Fibroblast of skin of left biceps (primary cell): Measurements from ENCODE around the gene EFCAB9.

Experiments used
- DNase-seq, 2 experiments: peaks; one replicate each; pipeline ENCODE4 v3.0.0-alpha.2; 2013; ENCODE audit warnings: low read depth in 2 of 2

EFCAB9 gene

DNA sequence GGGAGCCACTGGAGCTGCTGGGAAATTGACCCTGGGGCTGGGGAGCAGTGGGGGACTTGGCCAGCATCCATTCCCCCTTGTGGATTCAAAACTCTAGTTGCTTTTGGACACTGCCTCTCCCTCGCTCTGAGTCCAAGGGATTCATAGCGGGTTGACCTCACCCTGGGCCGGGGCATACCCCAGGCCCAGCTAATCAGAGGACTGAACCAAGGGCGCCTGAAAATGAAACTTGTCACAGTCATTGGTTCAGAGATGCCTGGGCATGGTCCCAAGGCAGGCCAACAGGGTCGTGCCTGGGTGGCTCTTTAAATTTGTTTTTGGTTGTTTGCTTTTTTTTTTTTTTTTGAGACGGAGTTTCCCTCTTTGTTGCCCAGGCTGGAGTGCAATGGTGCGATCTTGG is 28.5 kb upstream of the EFCAB9 start:
- DNase-seq: no peak

DNA sequence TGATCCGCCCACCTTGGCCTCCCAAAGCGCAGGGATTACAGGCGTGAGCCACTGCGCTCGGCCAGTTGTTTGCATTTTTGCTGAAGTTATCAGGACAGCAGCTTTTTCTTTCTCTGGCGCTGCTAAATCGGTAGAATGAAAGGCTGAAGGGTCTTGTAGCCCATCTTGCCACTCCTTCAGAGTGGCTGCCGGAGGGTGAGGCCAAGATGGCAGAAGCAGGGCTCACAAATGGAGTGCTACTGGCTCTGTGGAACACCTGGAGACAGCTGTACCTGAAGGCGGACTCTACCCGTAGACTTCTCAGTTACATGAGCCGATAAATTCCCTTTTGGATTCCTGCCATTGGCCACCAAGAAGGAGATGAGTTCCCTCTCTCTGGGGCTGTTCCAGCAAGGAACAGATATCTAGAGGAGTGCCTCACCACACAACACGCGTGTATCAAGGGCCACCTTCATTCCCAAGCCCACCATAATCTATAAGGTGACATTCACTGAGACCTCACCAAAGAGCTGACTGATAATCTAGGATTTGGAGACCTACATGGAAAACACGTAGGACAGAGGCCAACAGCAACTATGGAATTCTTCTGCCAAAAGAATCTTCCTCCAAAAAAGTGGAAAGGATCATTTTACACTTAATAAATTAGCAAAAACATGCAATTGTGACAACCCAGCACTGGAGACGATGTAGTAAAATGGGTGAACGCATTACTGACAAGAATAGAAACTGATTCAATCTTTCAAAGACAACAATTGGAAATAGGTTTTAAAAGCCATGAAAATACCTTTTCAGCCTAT is 27.7 kb upstream of the EFCAB9 start:
- peak in 1 of 2 experiments; percentile 5 for DNase-seq

DNA sequence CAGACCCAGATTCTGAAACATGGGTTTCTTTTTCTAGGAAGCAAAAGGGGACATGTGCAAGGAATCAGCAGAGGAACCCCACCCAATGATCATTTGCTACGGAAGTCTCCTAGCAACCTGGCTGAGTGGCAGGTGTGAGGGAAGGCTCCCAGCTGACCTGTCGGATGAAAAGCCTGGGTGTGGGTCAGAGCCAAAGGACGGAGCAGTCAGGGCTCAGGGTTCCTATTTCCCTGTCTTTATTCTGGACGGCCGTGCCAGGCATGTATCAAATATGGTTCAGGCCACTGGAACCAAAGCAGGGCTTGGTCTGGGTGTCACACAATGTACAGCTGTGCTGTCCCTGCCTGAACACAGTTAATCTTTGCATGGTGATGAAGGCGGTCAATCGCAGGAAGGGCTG is 26.1 kb upstream of the EFCAB9 start:
- no peak for DNase-seq

DNA sequence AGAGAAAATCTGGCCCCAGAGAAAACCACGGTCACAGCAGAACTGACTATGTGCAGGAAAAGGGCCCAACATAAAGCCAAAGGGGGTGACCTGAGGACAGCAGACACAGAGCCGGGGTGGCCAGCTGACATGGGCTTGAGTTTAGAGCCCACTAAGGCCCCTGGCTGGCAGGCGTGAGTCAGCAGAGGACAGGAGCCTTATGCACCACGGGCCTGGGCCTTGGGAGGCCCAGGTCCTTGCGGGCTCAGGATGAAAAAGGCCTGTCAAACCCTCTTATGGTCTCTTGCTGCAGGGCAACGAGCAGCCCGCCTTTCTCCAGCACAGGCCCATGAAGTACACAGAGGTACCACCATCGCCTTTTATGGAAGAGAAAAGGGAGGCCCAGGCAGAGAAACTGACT is 25.7 kb upstream of the EFCAB9 start:
- no peak for DNase-seq

DNA sequence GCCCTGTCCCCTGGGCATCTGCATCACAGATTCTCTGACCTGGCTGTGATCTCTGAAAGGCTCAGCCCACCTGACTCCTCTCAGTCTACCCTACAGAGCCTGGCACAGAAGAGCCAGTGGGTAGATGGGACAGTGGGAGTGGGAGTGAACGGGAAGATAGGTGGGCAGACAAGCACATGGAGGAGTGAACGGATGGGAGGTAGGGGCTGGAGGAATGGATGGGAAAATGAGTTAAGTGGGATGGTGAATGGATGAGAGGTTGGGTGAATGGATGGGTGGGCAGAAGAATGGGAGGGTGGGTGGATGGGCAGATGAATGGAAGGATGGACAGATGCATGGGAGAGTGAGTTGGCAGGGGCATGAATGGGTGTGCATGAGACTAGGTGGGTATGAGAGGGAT is 24.8 kb upstream of the EFCAB9 start:
- no peak for DNase-seq

DNA sequence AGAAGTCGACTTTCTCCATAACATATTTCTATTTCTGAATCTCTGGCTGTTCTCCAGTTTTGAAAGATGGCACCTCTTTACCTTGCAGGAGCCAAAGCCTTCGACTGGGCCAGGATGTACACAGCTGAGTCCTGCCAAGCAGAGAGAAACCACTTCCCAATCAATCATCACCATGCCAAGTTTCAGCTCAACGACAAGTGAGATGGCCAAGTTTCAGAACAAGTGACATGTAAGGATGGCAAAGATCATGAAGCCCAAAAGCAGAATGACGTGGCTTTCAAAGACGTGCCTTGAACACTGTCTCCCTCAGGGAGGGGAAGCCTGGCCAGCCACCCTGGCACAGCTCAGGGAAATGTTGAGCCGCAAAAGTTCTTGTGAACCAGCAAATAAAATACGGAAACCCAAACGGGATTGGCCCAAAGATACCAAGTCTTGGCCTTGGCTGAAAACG is 23.7 kb upstream of the EFCAB9 start:
- no peak for DNase-seq

DNA sequence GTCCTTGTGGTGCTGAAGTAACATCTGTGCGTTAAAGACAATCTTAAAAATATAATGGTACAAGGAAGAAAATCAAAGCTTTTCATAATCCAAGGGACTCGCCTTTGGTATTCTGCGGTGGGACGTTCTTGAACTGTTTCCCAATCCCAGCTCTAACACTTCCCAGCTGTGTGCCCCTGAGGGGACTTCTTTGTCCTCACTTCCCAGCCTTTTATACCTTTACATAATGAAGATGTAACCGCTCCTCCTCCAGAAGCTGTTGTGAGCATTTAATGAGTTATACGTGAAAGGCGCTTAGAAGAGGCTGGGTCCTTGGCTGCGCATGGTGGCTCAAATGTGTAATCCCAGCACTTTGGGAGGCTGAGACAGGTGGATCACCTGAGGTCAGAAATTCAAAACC is 22.9 kb upstream of the EFCAB9 start:
- no peak for DNase-seq

DNA sequence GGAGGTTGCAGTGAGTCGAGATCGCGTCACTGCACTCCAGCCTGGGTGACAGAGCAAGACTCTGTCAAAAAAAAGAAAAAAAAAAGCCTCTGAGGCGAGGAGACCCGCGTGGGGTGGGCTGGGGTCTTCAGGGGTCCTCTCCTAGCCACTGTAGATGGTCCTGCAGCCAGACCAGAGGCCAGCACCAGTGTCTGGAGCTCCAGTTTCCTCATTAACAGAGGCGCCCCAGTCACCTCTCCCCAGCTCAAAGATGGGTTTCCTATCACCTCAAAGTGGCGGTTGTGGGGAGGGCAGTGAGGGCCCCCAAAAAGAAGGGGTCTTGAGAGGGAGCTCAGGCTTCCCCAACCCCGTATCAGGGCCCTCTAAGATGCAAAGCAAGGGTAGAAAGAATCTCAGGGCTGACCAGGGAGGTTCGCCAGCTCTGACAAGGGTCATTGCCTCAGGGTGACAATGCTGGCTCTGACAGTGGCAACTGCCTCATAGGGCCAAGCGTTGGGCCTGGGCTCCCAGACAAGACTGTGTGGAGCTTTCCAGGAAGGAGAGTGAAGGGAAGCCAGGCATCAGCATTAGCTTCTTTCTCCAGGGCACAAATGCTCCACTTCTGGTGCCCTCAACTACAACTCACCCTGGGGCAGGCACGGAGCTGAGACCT is 20.9 kb upstream of the EFCAB9 start:
- DNase-seq: no peak

DNA sequence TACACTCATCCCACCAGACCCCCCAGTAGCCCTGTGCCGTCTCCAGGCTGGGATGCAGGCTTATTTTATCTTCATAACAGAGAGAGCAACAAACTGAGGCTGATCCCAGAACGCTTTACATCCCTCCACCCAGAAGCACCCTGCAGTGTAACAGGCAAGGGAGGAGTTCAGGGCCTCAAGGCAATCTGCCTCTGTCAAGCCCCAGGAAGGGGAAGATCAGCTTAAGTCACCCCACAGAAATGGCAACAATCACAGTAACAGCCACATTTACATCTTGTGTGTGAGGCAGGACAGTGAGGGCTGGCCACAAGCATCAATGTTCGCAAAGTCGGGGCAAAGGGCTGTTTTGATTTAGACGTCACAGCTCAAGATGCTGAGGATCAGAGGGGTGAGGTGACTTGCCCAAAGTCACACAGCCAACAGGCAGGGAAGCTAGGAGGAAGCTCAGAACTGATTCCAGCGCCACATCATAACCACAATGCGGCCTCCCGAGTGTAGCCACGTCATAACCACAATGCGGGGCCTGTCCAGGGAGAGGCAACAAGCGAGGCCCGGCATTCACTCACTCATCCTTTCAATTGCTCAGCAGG is 20.3 kb upstream of the EFCAB9 start:
- peak in 1 of 2 experiments; percentile 11 for DNase-seq

DNA sequence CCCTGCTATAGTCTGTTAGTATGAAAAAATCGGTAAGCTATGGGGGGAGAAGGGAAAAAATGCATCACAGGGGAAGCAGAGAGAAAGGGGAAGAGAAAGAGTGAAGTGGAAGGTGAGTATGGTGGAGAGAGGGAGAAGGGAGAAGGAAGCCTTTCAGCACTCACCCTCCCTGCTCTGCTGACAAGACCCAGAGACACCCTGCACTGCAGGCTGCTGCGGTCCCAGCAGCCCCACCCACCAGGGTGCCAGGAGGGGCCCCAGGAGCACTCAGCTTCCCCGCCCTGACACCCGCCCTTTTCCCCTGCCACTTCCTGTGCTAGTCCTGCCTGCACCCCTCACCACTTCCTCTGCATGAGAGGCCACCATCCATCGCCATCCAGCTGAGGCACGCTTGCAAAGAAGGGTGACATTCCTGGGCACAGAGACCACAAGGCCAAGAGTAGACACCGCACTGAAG is 18.7 kb upstream of the EFCAB9 start:
- DNase-seq: no peak

DNA sequence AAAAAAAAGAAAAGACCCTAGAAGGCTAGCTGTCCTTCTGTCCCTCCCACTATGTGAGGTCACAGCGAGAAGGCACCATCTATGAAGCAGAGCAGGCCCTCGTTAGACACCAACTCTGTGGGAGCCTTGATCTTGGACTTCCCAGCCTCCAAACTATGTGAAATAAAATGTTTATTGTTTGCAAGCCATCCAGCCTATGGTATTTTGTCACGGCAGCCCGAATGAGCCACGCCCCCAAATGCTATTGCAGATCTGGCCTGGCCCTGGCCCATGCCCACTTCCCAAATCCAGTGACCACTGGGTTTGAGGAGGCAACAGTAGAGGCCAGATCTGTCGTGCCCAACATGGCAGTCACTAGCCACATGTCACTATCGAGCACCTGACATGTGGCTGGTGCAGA is 16.8 kb upstream of the EFCAB9 start:
- DNase-seq: no peak

DNA sequence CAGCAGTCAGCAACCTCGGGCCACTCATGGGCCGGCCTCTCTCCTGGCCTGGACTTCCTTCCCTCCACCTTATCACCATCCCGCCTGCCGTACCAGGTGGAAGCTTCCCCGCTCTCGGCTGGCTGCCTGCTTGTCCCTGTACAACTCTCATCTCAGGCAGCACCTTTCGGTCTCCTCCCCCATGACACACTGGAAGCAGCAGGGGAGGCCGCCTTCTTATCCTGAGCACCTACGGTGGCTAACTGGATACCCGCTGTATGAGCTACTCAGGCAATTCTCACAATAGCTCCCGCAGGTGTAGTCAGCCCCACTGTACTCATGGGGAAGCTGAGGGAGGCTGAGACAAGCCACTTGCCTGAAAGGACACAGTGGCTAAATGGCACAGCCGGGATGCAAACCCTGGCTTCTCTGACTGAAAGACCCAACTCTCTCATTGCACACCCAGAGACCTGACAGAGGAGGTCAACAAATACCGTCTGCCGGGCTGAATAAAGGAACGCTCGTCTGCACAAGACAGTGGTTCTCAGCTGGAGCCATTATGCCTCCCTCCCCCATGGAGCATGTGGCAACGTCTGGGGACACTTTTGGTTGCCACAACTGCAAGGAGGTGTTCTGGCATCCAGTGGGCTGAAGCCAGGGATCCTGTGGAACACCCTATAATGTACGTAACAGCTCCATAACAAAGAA is 15.5 kb upstream of the EFCAB9 start:
- no peak for DNase-seq

DNA sequence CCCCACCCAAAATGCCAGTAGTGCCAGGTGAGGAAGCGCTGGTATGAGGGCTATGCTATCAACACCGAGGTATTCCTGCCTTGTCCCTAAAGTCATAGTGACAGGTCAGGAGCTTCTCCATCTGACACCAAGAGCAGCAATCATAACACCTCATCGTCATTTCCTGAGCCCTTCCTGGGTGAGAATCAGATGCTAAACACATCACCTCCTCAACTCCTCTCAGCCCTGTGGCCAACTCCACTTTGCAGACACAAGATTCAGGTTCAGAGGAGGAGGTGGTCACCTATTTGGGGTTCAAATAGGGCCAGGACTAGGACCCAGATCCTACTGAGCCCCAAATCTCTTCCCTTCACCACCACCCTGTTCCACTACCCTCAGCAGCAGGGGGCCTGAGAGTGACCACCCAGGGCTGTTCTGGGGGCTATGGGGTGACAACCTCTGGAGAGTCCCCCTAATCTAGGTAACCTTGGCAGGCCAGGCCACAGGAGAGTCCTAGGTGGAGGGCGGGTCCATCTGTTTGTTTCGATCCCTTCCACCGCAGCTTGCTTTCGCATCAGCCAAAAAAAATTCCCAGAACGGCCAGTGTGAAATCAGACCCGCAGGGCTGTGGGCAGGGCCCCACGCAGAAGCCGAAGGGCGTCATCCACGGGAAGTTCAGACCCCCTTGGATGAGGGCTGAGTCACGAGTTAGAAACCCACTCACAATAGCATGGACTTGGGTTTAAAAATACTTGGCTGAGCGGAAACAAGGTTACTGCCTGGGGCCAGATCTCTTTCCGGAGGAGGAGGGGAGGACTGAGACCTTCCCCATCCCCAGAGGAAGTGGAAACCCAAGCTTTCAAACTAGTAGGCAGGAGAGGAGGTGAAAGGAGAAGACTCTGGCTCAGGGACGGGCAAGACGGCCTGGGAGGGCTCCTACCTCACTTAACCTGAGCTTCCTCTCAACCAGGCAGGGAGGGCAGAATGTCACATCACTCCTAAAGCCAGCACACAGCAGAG is 14.7 kb upstream of the EFCAB9 start:
- no peak for DNase-seq

DNA sequence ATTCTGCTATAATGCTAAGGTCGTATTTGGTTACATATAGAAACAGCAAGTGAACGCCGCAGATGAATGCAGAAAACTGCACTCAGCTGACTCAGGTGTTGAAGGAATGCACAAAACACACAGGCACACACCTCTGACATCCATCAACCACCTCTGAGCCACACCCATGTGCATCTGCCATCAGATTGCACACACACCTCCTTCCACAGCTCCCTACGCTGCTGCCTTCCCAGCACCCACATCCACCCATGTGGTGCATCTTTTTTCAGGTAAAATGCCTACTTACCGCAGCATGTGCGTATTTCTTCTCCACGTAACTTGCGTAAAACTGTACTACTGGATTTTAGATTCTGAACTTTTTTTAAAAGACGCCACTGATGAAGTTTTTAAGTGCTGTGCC is 13.0 kb upstream of the EFCAB9 start:
- DNase-seq: no peak

DNA sequence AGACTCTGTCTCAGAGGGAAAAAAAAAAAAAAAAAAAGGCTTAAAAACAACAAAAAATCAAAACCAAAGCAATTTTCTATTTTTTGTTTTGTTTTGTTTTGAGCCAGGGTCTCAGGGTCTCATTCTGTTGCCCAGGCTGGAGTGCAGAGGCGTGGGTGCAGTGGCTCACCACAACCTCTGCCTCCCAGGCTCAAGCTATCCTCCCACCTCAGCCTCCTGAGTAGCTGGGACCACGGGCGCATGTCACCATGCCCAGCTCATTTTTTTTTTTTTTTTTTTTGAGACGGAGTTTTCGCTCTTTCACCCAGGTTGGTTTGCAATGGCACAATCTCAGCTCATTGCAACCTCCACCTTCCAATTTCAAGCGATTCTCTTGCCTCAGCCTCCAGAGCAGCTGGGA is 11.7 kb upstream of the EFCAB9 start:
- no peak for DNase-seq

DNA sequence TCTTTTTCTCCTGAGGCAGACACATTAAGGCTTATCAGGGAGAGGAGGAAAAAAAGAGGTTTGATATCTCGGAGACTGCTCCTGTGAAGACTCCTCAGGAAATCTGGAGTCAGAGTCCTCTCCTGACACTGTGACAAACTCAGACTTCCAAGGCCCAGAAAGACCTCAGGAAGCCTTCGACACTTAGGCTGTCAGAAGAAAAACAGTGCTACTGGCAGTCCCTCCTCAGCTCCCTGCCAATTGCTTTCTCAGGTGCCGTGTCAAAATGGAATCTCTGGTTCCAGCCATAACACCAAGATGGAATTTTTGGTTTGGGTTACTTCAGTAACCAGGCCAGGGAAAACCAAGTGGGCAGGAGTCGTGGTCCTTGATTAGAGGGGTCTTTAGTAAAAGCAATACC is 10.1 kb upstream of the EFCAB9 start:
- DNase-seq: no peak

DNA sequence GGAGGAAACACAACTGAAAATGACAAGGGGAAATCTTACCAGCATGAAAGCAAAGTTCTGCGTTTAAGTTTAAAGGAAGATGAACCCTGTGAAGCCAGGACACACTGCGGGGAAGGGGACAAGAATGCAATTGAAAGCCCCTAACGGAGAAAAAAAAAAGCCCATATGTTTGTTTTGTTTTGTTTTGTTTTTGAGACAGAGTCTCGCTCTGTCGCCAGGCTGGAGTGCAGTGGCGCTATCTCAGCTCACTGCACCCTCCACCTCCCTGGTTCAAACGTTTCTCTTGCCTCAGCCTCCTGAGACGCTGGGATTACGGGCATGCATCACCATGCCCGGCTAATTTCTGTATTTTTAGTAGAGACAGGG is 8.9 kb upstream of the EFCAB9 start:
- no peak for DNase-seq

DNA sequence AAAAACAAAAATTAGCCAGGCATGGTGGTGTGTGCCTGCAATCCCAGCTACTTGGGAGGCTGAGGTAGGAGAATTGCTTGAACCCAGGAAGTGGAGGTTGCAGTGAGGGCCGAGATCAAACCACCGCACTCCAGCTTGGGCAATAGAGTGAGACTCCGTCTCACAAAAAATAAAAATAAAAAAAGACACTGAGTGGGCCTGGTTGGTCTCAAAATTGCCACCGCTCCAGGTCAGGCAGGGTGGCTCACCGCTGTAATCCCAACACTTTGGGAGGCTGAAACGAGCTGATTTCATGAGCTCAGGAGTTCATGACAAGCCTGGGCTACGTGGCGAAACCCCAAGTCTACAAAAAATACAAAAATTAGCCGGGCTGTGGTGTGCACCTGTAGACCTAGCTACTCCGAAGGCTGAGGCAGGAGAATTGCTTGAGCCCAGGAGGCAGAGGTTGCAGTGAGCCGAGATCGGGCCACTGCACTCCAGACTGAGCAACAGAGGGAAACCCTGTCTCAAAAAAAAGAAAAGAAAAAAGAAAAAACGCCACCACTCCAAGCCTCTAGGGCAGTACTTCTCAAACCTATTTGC is 7.8 kb upstream of the EFCAB9 start:
- DNase-seq: no peak

DNA sequence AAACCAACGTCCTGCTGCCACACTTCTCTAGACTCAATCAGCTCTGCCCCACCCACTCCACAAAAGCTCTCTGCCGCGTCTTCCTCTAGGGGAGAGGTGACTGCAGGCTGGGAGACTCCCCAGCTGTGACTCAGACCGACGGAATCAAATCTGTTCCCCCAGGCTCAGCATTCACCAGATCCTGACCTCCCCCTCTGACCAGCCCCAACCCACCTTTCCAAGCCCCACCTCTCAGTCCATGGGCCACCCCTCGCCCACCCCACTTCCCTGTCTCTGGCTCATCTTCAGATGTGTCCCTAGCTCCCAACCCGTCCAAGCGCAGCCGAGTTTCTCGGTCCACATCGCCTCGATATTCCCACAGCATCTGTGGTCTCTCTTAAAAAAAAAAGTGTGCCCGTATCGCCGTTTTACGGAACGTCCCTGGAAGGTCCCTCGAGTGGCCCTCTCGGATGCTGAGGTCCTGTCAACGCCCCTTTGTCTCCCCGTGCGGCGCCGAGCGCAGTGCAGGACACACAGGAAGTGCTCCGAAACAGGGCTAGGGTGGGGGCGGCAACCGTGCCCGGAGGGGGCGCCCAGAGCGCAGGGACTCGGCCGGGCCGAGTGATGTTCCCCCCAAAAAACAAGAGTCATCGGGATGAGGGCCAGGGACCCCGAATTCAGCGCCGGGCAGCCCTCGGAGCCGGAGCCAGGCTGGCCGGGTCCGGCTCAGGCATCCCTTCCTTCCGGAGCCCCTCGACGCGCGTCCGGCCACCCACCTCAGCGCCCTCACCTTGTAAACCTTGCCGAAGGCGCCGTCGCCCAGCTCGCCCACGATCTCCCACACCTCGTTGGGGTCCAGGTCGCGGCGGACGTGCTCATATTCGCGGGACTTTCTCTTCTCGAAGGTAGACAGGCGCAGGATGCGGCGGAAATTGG is 6.6 kb upstream of the EFCAB9 start:
- peak in 1 of 2 experiments; percentile 25 for DNase-seq
